ENCODE data around the gene NMNAT2. TPM values are rescaled to one million over a fixed set of nuclear protein-coding genes. Genes with fewer than 3 reads are reported as not detected.

NMNAT2 gene
- total RNA-seq, 1 experiment from 2014 or later, result not detected

DNA sequence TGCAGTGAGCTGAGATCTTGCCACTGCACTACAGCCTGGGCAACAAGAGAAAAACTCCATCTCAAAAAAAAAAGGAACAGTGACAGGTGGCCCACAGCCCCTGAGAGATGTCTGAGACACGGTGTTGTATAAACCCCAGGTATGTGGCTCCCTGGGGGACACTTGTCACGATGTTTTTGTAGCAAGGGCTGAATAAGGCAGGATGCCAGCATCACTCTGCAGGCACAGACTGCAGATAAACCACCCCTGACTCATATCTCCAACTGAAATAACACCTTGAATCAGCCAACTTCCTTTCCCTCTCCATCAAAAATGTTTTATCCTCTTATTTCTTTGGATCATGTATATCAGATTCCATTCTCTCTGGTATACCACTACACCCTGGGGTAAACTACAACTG lies 52.5 kb downstream of the NMNAT2 start:
- ATAC-seq (no peak), DNase-seq (ENCODE audit: low read depth, low spot score) (no peak)
- Histone ChIP-seq H3K79me2 (ENCODE audit: insufficient read depth, low read length) (no peaks in the 10 kb centered on the region), H3K4me3 (replicated peaks in 1 of 2; ENCODE audit: low read depth in 1 of 2, low read length in 2 of 2) (no peak overlapping the region), H3K9me2 (ENCODE audit: insufficient read depth) (no peaks in the 10 kb centered on the region), H3K27me3 (ENCODE audit: insufficient read depth, low read length) (no peaks in the 10 kb centered on the region), H2AFZ (ENCODE audit: low read depth, low read length, poor library complexity, severe bottlenecking) (no peak overlapping the region), H3K27ac (ENCODE audit: low read depth, low read length) (no peak overlapping the region), H3K9me3 (ENCODE audit: control insufficient read depth in 1 of 2, insufficient read depth in 1 of 2, low read depth in 1 of 2, low read length in 2 of 2) (no peaks in the 10 kb centered on the region), H3K9ac (ENCODE audit: low read length) (no peak overlapping the region), H4K20me1 (ENCODE audit: insufficient read depth) (no peaks in the 10 kb centered on the region), H3K4me1 (ENCODE audit: control insufficient read depth in 1 of 2, insufficient read depth in 2 of 2, low read length in 2 of 2) (peaks cover 0 to 3% of the 10 kb centered on the region in 2 experiments; a peak in 1 of 4 replicates), H3K4me2 (ENCODE audit: low read length) (no peak overlapping the region), H3K36me3 (ENCODE audit: control insufficient read depth in 1 of 2, insufficient read depth in 2 of 2, low read length in 2 of 2) (no peaks in the 10 kb centered on the region)
- intact Hi-C loops (cut with micrococcal nuclease), result loop anchor here (10.0 kb wide), 1 partner anchor 179 kb away; no protein-coding TSS in a partner anchor
- RAD21 ChIA-PET (ENCODE audit: low non-redundant PET in 1 of 2, low total read pairs in 2 of 2, uncharacterized antibody in 2 of 2, unreplicated experiment in 2 of 2), result no interaction called here
- CTCF ChIA-PET, result no interaction called here
- BruUV-seq (replicated peaks), result no TSS peak
- TF ChIP-seq ELF1 (IDR thresholded peaks at IDR 0.05; ENCODE audit: borderline replicate concordance, low read depth) (no peak), JUND (IDR thresholded peaks at IDR 0.05) (no peak), FOSL1 (IDR thresholded peaks at IDR 0.05; ENCODE audit: low read depth) (no peak)
- TF ChIP-seq, protein P1, sequence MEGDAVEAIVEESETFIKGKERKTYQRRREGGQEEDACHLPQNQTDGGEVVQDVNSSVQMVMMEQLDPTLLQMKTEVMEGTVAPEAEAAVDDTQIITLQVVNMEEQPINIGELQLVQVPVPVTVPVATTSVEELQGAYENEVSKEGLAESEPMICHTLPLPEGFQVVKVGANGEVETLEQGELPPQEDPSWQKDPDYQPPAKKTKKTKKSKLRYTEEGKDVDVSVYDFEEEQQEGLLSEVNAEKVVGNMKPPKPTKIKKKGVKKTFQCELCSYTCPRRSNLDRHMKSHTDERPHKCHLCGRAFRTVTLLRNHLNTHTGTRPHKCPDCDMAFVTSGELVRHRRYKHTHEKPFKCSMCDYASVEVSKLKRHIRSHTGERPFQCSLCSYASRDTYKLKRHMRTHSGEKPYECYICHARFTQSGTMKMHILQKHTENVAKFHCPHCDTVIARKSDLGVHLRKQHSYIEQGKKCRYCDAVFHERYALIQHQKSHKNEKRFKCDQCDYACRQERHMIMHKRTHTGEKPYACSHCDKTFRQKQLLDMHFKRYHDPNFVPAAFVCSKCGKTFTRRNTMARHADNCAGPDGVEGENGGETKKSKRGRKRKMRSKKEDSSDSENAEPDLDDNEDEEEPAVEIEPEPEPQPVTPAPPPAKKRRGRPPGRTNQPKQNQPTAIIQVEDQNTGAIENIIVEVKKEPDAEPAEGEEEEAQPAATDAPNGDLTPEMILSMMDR (IDR thresholded peaks at IDR 0.05 in 2 of 3, conservative IDR thresholded peaks at IDR 0.05 in 1 of 3; ENCODE audit: borderline replicate concordance in 1 of 3, insufficient read depth in 1 of 3, low read depth in 2 of 3, low read length in 2 of 3), result no peak
- POLR2A ChIA-PET, result no interaction called here

DNA sequence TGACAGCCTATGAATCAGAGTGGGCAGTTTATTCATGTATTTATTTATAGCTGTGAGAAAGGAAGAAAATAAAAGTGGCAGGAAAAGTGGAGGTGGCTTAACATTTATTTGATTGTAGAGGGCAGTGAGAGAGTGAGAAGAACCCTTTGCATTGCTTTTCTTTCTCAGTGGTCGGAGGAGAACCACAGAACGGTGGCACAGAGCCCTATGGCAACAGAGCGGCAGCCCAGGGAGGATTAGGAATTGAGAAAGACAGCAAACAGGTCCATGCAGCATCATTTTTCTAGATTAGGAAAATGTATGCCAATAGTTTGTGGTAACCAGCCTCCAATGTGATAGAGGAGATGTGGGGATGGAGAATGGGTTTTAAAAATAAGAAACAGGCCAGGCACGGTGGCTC lies 53.1 kb downstream of the NMNAT2 start:
- Histone ChIP-seq H3K4me1 (ENCODE audit: control insufficient read depth in 1 of 2, insufficient read depth in 2 of 2, low read length in 2 of 2) (no peaks in the 10 kb centered on the region), H3K4me3 (replicated peaks in 1 of 2; ENCODE audit: low read depth in 1 of 2, low read length in 2 of 2) (no peak overlapping the region), H4K20me1 (ENCODE audit: insufficient read depth) (no peaks in the 10 kb centered on the region), H3K9me2 (ENCODE audit: insufficient read depth) (no peaks in the 10 kb centered on the region), H3K9ac (ENCODE audit: low read length) (no peak overlapping the region), H3K27ac (ENCODE audit: low read depth, low read length) (no peak overlapping the region), H3K36me3 (ENCODE audit: control insufficient read depth in 1 of 2, insufficient read depth in 2 of 2, low read length in 2 of 2) (no peaks in the 10 kb centered on the region), H3K4me2 (ENCODE audit: low read length) (no peak overlapping the region), H2AFZ (ENCODE audit: low read depth, low read length, poor library complexity, severe bottlenecking) (no peak overlapping the region), H3K9me3 (ENCODE audit: control insufficient read depth in 1 of 2, insufficient read depth in 1 of 2, low read depth in 1 of 2, low read length in 2 of 2) (no peaks in the 10 kb centered on the region), H3K27me3 (ENCODE audit: insufficient read depth, low read length) (peaks cover under 1% of the 10 kb centered on the region; the same call in 1 of the 2 replicates), H3K79me2 (ENCODE audit: insufficient read depth, low read length) (no peaks in the 10 kb centered on the region)
- ATAC-seq, result no peak
- TF ChIP-seq ELF1 (IDR thresholded peaks at IDR 0.05; ENCODE audit: borderline replicate concordance, low read depth) (no peak), TCF7L2 (IDR thresholded peaks at IDR 0.05; ENCODE audit: borderline replicate concordance, extremely low read depth, insufficient read depth, insufficient read length) (no peak), RAD21 (IDR thresholded peaks at IDR 0.05; ENCODE audit: low read depth) (no peak), EZH2phosphoT487 (IDR thresholded peaks at IDR 0.05; ENCODE audit: borderline replicate concordance) (no peak), JUND (IDR thresholded peaks at IDR 0.05) (no peak)
- TF ChIP-seq, protein P2, sequence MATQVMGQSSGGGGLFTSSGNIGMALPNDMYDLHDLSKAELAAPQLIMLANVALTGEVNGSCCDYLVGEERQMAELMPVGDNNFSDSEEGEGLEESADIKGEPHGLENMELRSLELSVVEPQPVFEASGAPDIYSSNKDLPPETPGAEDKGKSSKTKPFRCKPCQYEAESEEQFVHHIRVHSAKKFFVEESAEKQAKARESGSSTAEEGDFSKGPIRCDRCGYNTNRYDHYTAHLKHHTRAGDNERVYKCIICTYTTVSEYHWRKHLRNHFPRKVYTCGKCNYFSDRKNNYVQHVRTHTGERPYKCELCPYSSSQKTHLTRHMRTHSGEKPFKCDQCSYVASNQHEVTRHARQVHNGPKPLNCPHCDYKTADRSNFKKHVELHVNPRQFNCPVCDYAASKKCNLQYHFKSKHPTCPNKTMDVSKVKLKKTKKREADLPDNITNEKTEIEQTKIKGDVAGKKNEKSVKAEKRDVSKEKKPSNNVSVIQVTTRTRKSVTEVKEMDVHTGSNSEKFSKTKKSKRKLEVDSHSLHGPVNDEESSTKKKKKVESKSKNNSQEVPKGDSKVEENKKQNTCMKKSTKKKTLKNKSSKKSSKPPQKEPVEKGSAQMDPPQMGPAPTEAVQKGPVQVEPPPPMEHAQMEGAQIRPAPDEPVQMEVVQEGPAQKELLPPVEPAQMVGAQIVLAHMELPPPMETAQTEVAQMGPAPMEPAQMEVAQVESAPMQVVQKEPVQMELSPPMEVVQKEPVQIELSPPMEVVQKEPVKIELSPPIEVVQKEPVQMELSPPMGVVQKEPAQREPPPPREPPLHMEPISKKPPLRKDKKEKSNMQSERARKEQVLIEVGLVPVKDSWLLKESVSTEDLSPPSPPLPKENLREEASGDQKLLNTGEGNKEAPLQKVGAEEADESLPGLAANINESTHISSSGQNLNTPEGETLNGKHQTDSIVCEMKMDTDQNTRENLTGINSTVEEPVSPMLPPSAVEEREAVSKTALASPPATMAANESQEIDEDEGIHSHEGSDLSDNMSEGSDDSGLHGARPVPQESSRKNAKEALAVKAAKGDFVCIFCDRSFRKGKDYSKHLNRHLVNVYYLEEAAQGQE (IDR thresholded peaks at IDR 0.05; ENCODE audit: low read depth), result no peak
- RAD21 ChIA-PET (ENCODE audit: low non-redundant PET in 1 of 2, low total read pairs in 2 of 2, uncharacterized antibody in 2 of 2, unreplicated experiment in 2 of 2), result no interaction called here
- DNase-seq (ENCODE audit: low read depth, low spot score), result no peak
- BruUV-seq (replicated peaks), result no TSS peak
- intact Hi-C loops (cut with micrococcal nuclease), result loop anchor here (10.0 kb wide), 1 partner anchor 180 kb away; no protein-coding TSS in a partner anchor
- POLR2A ChIA-PET, result no interaction called here
- CTCF ChIA-PET, result no interaction called here

Data from HCT116 (cell line).